HG03521 (cell line): ENCODE results near the gene IL1RAPL2.

Source experiments
- ATAC-seq: cut with Tn5 transposase; IDR thresholded peaks from one replicate; pipeline ENCODE4 v1.9.1; 2021; ENCODE audit warnings: mild to moderate bottlenecking, moderate library complexity; ENCODE audit not compliant: unreplicated experiment

IL1RAPL2 gene

GRCh38 chrX:105543283-105543682 is 977.3 kb downstream of the IL1RAPL2 start:
- ATAC-seq, result no peak

DNA sequence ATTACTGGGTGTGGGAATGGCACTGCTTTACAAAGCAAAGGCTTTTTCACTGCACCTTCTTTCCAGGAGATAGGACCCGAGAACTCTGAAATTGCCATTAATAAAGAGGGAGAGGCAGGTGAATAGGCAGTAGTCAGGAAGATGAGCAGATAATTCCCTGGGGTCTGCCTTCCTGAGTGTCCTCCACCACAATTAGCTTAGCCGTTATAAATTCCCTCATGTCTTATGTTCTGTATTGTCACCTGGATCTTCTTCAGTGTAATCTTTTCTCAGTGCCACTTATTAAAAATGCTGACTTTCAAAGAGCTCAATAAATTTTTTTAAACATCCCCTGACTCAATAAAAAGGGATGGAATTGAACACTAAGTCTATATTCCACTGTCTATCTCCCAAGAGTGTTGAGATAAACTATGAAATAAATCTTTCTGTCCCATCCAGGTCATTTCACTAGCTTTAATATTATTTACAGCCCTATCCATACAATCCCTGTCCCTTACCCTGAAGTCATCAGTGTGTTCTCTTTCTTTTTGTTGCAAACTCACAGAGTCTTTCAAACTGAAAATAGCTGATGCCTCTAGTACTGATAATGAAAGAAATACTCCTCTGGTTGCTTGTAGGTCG is 984.2 kb downstream of the IL1RAPL2 start:
- no peak for ATAC-seq

DNA sequence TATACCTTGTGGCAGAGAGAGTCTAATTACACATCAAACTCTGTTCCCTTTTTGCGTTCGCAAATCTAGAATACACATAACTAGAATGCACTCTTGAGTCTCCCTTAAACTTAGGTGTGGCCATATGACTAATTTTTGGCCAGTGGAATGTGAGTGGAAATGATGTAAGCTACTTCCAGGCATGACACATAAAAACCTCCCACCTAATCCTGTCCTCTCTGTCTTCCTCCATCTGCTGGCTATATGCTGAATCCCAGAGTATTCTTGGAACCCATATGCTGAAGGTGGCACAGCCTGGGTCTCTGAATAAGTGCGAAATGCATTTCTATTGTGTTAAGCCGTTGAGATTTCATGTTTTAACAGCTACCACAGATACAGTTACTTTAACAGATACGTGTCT is 986.4 kb downstream of the IL1RAPL2 start:
- ATAC-seq, result no peak

GRCh38 chrX:105553118-105553517 is 987.1 kb downstream of the IL1RAPL2 start:
- no peak for ATAC-seq

GRCh38 chrX:105564501-105564900 is 998.5 kb downstream of the IL1RAPL2 start:
- no peak for ATAC-seq

- no peak for ATAC-seq
Observed at GRCh38 chrX:105565856-105566255, 999.9 kb downstream of the IL1RAPL2 start.

GRCh38 chrX:105567082-105567481 is 1001.1 kb downstream of the IL1RAPL2 start:
- ATAC-seq, result no peak

DNA sequence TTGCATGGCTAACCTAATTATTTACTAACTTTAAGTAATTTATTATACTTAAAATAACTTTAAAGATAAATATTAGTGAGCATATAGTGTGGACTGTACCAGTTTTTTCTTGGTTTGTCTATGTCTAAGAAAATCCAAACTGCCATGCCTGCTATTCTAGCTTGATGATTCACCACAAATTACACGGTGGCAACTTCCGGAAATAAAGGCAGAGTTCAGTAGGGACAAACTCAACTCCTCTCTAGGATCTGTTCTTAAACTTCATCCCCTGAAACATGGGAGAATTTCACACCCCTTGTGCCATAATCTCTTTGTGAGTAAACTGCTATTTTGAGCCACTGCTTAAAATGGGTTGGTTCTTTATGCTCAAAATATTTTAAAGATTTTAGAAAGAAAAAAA is 1042.7 kb downstream of the IL1RAPL2 start:
- no peak for ATAC-seq

GRCh38 chrX:105609530-105609929 is 1043.5 kb downstream of the IL1RAPL2 start:
- no peak for ATAC-seq

GRCh38 chrX:105610411-105610810 is 1044.4 kb downstream of the IL1RAPL2 start:
- no peak for ATAC-seq

DNA sequence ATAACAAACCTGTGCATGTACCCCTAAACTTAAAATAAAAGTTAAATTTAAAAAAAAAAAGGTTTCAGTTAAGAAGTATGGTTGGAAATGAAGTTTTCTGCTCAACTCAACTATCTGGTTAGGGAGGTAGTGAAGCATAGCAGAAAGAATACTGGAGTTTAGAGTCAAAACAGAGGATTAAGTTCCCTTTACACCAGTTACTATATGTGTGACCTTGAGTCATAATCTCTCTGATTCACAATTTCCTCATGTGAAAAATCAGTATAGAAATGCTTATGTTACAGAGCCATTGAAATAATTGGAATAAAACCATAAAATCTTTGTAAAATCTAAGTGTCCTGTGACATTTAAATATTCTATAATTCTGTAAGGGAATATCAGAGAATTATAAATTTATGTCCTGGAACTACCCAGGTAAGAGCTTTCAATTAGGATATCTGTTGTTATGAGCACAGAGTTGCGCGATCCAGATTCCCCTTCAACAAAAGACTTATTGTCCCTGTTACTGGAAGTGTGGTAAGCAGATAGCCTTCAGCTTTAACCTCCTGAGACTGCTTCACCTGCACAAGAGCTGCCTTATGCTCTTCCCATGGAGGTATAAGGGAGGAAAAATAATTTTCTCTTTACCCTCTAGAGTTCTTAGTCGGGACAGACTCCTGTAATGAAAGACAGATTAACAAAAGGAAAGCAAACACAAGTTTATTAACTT is 1052.5 kb downstream of the IL1RAPL2 start:
- no peak for ATAC-seq

DNA sequence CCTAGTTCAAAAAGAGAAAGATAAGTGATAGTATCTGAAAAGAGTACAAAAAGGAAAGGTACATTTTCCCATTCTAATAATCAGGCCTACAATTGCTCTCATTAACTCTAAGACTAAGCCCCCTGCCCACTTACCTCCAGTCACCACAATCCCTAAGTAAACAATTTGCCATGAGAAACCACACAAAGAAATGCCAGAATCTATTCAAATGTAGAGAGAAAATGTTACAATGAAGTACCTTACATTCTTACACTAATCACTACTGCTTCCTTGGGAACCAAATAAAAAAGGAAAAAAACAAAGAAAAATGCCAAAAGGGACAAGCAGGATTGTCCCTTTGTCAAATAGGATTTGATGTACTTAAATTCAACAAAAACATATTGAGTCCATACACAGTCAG is 1068.2 kb downstream of the IL1RAPL2 start:
- no peak for ATAC-seq

- ATAC-seq, result no peak
Observed at GRCh38 chrX:105635794-105636193, 1069.8 kb downstream of the IL1RAPL2 start.

- no peak for ATAC-seq
Observed at GRCh38 chrX:105636667-105637066, 1070.7 kb downstream of the IL1RAPL2 start.

DNA sequence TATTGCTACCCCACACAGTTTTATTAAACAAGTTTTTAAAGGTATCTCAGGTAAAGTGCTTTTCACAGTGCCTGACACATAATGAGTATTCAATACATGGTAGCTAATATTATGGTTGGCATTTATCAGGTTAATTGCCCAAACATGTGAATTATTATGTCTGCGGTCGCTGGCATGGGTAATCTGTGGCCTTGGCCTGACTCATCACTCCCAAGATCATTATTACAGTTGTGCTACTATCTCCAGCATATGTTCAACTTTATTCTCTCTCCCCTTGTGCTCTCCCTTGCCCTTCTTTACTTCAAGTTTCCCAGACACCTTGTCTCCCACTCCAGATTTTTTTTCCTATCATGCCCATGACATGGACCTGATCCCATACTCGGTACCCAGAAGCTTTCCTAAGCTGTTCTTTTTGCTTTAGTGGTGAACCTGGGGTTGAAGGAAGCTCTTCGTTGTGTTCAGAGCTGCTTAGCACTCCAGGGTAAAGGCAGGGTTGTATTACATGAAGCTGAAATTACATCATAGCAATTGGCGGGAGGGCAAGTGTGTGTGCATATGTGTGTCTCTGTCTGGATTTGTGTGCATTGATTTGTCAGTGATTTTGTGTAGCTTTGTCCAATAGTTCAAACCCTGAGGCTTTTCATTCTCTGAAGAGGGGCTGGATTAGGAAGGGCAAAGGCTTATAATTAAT is 1079.8 kb downstream of the IL1RAPL2 start:
- no peak for ATAC-seq

DNA sequence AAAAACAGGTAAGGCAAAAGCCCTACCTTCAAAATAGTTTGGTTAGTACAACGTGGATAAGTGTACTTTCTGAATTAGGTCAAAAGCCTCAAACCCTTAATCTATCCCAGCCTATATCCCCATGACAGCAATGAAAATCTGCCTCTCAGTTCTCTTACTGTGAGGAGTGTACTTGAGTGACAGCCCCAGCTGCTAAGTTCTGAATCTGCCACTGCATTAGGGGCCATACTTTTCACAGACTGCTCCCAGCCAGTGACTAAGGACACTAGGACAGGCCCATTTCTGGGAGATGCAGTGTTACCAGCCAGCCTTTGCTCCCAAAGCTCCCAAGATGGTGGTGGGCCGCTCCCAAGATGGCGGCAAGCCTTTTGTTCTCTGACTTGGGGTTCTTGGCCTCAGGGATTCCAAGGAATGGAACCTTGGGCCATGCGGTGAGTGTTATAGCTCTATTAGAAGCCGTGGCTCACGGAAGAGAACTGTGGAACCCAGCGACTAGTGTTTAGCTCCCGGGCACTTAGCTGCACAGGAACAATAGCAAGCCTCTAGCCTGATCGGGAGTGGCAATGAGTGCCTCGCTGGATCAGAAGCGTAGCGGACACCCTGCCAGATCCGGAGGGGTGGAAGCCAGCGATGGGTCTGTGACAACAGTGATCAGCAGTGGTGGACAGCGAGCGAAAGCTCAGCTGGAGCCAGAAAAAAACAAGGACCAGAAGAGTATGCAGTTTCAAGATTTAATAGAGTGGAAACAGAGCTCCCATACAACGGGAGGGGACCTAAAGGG is 1080.8 kb downstream of the IL1RAPL2 start:
- ATAC-seq, result no peak

- no peak for ATAC-seq
Observed at GRCh38 chrX:105647749-105648148, 1081.8 kb downstream of the IL1RAPL2 start.

- ATAC-seq, result no peak
Observed at GRCh38 chrX:105648732-105649131, 1082.7 kb downstream of the IL1RAPL2 start.

- no peak for ATAC-seq
Observed at GRCh38 chrX:105650577-105650976, 1084.6 kb downstream of the IL1RAPL2 start.

DNA sequence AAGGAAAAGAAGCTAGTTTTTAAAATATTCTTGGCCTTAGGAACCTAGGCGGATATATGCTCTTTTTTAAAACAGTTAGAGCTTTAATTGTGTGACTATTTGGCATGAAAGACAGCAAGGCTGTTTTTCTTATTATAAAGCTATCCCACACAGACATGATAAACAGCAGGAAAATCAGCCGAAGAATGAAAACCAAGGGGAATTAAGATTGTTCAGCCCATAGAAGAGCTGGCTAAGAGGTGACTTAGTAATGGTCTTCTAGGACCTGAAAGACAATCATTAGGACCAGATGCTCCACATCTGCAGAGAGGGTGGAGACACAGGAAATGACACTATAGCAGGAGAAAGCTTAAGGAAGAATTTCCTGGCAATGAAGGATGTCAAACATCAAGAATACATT is 1085.0 kb downstream of the IL1RAPL2 start:
- ATAC-seq, result no peak

DNA sequence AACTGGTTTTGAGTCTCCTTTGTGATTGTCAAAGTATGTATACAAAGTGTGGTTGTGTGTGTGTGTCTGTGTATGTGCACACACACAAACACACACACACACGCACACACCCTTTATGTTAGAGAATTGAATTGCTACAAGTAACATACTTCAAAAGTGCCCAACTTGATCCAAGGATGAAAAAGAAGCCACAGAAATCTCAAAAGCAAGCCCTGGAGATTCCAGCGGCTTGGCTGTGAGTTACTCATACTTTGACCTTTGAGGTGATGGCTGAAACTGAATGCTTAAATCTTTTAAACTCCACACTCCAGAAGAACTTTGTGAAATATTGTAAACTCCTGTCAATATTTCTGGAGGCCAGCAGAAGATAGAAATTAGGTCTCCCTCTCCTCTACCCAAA is 1087.9 kb downstream of the IL1RAPL2 start:
- ATAC-seq, result no peak
